Testis (tissue), 2 donors: ENCODE results near the gene ASCC2.

Source experiments
- CTCF ChIP-seq, 3 experiments: fragments of 450-650 bp in 2 of 3; fragments of 200-600 bp in 1 of 3; sonication (generic) in 1 of 3; IDR thresholded peaks; one replicate each; pipeline ENCODE4 v1.5.1; 2016 to 2019; ENCODE audit warnings: antibody characterized with exemption in 3 of 3, mild to moderate bottlenecking in 2 of 3, moderate library complexity in 1 of 3
- POLR2A ChIP-seq: fragments of 450-650 bp; IDR thresholded peaks from one replicate; pipeline ENCODE4 v1.6.1; 2017; ENCODE audit warnings: antibody characterized with exemption, mild to moderate bottlenecking, moderate library complexity

GRCh38 chr22:29773233-29773632 is 64.8 kb downstream of the ASCC2 start:
- TF ChIP-seq CTCF (IDR thresholded peaks at IDR 0.05) (no peak), POLR2A (no peak)
